Spleen (tissue), 7 donors: ENCODE results near the gene TMEM91.

ENCODE experiments used
- CTCF ChIP-seq, 11 experiments: fragments of 200-600 bp in 7 of 11; fragments of 450-650 bp in 4 of 11; sonication (generic) in 4 of 11; IDR thresholded peaks in 8 of 11; conservative IDR thresholded peaks in 3 of 11; 1 replicate in 7 of 11; 2 replicates in 4 of 11; pipeline versions ENCODE4 v1.4.0 to v1.8.0; 2016 to 2021; ENCODE audit warnings: antibody characterized with exemption in 11 of 11, inconsistent platforms in 4 of 11, mild to moderate bottlenecking in 1 of 11
- POLR2A ChIP-seq, 3 donors: fragments of 450-650 bp; IDR thresholded peaks; one replicate each; pipeline ENCODE4 v1.5.1; 2017; ENCODE audit warnings: antibody characterized with exemption in 3 of 3, mild to moderate bottlenecking in 1 of 3
- POLR2AphosphoS5 ChIP-seq, 3 donors: sonication (generic); formaldehyde crosslinking; IDR thresholded peaks; one replicate each; pipeline ENCODE4 v1.5.1; 2017; ENCODE audit warnings: antibody characterized with exemption in 3 of 3
- donor health status: DM: no; HTN: no; CAD: no; lungs with moderate emphysema.
- donor health status: DM: no; HTN: no; CAD: no.
- donor health status: DM: no; HTN: no; CAD: no.

DNA sequence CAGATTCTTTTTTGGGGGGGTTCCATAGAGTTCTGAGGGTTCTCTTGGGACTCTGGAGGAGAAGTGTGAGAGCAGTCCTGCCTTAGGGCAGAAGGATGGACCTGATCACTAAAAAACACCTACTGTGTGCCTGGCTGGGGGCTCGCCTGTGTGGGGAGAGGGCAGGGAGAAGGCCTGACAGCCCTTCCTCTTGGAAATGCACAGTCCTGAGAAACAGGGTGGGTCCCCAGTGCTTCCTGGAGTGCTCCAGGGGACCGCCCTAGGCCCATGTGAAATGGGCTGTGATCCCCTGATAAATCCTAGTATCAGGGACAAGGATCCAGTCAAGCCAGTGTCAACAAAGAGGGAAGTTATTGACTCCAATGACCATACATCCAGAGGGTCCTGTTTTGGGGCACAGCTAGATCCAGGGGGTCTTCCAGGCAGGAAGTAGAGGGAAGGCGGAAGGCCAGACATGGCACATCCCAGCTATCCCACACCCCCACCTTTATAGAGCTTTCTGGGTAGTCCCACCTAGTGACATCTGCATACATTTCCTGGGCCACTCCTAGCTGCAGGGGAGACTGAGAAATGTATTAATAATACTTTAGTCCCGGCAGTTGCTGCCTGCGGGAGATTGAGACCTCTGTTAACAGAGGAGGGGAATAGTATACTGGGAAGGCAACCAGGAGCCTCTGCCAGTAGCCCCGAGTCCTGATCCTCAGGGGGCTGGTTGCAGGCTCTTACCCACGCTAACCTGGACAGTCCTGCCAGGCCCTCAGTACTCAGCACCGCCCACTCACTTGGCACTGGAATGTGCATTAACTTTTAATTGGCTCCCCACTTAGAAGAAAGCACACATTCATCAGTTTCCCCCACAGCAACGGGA lies 35.0 kb downstream of the TMEM91 start:
- TF ChIP-seq CTCF (IDR thresholded peaks at IDR 0.05 in 8 of 11, conservative IDR thresholded peaks at IDR 0.05 in 3 of 11) (no peak), POLR2A (IDR thresholded peaks at IDR 0.05) (no peak), POLR2AphosphoS5 (IDR thresholded peaks at IDR 0.05) (no peak)
